GM21360 (cell line): Measurements from ENCODE around the gene ATP6V0A4.
"Not testable (repeated sequence)": the region's sequence is repeated elsewhere in the genome, so short reads cannot be mapped to it uniquely, and the experiment has no call there.

ENCODE experiments used
- ATAC-seq: cut with Tn5 transposase; IDR thresholded peaks from one replicate; pipeline ENCODE4 v1.9.1; 2021; ENCODE audit warnings: mild to moderate bottlenecking, moderate library complexity; ENCODE audit not compliant: unreplicated experiment

Gene ATP6V0A4

DNA sequence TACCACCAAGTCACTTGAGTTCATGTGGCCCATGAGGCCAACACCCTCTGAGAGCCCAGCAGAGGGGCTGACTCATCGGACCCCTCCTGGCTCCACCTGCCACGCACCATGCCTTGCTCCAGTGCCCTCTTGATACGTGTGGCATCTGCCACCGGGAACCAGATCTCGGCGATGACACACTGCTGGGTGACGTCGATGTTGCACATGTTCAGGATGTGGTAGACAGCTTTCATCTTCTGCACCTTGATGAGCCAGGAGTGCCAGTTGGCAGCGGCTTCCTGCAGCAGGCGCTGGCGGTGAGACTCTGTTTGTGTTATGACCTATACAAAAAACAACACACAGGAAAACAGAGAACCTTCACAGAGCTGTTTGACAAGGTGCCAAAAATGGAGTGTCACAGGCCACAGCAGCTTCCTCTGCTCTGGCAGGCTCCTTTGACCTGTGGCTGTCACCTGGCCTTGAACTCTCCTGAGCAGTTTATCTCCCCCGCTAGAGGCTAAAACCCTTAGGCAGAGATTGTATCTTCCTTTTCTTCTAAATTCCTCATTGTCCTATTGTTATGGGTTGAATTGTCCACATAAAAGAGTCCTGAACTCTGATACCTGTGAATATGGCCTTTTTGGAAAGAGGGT is 45.4 kb downstream of the ATP6V0A4 start:
- ATAC-seq, result peak; percentile 79

- no peak for ATAC-seq
These were observed 47.0 kb downstream of the ATP6V0A4 start for GRCh38 chr7:138750901-138751464.

- ATAC-seq, result no peak
These were observed 47.5 kb downstream of the ATP6V0A4 start for GRCh38 chr7:138750473-138750872.

DNA sequence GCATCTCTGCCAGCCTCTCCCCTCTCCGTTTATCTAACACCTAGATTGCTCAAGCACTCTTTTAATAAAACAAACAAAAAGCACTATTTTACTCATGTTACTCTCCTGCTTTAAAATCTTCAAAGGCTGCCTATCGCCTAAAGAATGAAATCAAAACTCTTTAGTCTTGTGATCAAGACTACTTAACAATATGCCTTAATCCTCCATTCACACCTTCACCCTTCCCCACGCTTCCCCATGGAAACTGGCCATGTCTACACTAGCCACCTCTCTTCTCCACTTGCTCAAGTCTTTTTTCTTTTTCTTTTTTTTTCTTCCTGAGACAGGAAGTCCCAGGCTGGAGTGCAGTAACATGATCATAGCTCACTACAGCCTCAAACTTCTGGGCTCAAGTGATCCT is 48.0 kb downstream of the ATP6V0A4 start:
- ATAC-seq, result no peak

DNA sequence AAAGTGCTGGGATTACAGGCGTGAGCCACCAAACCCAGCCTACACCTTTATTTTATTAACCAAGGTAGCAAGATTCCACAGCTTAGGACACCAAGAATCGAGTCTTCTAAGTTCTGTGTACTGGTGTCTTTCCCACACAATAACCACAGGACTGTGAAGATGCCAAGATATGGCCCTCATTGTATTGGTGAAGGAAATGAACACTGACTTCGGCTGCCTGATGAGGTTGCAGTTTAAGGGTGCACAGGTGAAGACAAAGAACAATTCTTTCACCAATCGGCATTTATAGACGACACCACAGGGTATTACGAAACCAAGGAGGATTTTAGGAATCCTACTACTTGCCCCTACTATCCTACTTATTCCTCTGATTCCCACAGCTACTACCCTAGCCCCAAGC is 49.3 kb downstream of the ATP6V0A4 start:
- ATAC-seq, result no peak

DNA sequence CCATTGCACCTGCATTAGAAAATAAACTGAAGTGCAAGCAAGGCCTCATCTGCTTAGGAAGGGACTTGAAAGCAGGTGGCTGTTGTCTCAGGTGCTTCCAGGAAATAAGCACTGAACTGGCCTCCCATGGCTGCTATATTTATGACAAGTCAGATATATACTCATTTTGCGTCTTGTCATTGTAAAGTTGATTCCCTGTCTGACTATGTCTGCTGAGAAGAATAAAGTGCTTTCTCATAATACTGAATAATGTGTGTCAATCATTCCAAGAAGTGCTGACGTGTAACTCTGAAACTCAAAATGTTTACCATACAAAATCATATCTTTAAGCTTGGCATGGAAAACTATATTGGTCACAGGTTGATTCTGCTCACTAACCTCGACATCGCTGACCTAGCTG is 51.9 kb downstream of the ATP6V0A4 start:
- ATAC-seq, result no peak

DNA sequence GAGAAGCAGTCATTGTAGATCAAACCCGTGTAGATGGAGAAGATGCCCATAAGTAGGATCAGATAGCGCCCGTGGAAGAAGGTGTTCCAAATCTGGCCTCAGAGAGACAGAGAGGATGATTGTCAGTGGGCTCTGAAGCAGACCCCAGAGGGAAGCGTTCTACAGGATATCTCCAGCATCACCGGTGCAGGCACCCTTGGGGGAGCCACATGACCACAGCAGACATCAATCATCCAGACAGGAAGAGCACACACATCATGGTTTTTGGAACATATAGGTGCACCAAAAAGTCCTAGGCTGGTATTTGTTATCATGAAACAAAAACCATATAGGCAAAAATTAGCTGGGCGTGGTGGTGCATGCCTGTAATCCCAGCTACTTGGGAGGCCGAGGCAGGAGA is 52.8 kb downstream of the ATP6V0A4 start:
- no peak for ATAC-seq

DNA sequence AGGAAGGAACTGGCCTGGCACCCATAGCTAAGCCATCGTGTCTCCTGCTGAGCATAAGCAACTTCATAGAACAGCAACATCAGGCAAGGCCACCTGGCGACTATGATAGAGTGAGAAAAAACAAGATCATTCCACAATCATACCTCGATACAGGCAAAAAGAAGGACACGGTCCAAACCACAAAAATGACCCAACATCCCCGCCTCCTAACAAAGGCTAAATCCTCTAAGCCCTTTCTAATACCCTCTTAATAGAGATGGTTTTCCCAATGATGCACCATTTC is 56.6 kb downstream of the ATP6V0A4 start:
- ATAC-seq, result no peak

DNA sequence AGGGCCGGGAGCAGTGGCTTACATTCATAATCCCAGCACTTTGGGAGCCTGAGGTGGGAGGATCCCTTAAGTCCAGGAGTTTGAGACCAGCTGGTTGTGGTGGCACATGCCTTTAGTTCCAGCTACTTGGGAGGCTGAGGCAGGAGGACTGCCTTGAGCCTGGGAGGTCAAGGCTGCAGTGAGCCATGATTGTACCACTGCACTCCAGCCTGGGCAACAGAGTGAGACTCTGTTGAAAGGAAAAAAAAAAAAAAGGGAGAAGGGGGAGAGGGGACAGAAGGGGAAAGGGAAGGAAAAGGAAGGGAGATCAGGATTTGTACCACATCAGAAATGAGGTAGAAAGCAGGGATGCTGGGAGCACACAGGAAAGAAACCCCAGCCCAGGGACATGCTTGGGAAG is 58.1 kb downstream of the ATP6V0A4 start:
- no peak for ATAC-seq

DNA sequence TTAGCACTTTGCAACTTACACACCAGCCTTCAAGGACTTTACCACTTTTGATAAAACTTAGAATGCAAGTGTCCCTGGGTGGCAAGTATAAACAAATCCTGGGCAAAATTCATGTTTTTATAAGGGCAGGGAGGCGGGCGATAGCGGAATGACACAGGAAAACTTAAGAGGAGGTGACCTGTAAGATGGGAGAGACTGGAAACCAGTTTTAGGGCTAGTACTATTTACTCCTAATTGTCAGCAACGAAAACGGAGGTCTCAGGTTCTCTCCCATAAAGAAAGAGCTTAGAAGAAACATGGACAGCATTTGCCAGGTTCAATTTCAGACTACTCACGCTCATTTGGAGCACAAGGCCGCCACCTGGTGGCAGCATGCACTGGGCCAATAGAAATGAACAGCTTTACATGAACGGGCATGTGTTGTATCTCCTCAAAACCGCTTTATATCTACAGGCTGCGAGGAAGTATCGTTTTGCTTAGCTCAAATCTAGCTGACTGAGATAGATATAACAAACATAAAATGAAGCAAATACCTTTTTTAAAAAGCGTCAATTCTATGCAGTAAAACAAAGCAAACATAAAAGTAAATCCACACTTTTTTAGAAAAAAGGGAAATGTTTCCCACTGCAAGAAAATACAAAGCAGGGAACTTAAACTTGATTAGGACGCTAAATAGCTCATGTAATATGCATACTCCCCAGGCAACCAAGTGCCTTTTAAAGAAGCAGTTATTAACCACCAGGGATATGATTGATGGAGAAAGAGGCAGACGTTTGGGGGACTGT is 59.3 kb downstream of the ATP6V0A4 start:
- ATAC-seq, result peak; percentile 94

DNA sequence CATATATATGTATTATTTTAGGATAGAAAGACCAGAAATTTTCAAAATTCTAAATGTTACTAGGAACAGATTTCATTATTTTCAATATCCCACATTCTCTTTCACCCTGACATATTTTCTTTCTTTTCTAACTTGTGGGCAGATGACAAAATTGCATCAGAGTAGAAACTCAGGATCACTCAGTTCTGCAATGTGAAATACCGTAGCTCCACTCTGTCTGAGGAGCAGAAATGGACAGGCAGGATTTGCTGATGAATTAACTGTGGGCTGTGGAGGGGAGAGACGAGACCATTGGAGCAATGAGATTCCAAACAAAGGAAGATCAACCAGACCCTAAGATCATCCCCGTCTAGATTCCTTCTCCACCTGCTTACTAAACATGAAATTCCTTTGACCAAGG is 59.9 kb downstream of the ATP6V0A4 start:
- no peak for ATAC-seq

- no peak for ATAC-seq
These were observed 62.6 kb downstream of the ATP6V0A4 start for GRCh38 chr7:138735399-138735798.

- ATAC-seq, result not testable (repeated sequence)
These were observed 66.3 kb downstream of the ATP6V0A4 start for GRCh38 chr7:138731733-138732132.

DNA sequence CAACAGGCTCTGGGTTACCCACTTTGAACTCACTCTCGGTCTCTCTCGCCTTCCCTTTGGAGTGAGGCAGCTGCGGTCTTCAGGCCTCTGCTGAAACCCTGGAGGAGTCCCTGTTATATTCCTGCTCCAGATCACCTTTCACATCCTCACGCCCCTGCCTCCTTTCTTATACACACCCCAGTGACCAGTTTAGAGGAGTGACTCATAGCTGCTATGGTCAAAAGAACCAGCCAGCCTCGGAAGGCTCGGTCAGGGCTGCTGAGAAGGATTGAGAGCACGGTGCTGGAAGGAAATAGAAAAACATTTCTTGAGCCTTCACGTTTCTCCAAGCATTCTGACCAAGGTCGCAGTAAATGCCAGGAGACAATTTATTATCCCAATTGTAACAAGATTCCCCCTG is 68.6 kb downstream of the ATP6V0A4 start:
- no peak for ATAC-seq

GRCh38 chr7:138727336-138728099 is 70.5 kb downstream of the ATP6V0A4 start:
- ATAC-seq, result no peak

- ATAC-seq, result no peak
These were observed 71.7 kb downstream of the ATP6V0A4 start for GRCh38 chr7:138726288-138726687.

GRCh38 chr7:138720286-138720685 is 77.7 kb downstream of the ATP6V0A4 start:
- ATAC-seq, result no peak

- ATAC-seq, result no peak
These were observed 81.1 kb downstream of the ATP6V0A4 start for GRCh38 chr7:138716889-138717288.

- ATAC-seq, result no peak
These were observed 84.8 kb downstream of the ATP6V0A4 start for GRCh38 chr7:138713191-138713590.

GRCh38 chr7:138712652-138713051 is 85.3 kb downstream of the ATP6V0A4 start:
- no peak for ATAC-seq

- ATAC-seq, result no peak
These were observed 87.2 kb downstream of the ATP6V0A4 start for GRCh38 chr7:138710536-138711385.
